Pancreas (tissue), 10 donors: ENCODE measurements around the gene XPC. TPM values are rescaled to one million over a fixed set of nuclear protein-coding genes. Genes with fewer than 3 reads are reported as not detected.

Experiments
- ATAC-seq, 4 donors: fragments of 200-7000 bp; cut with Tn5 transposase; one replicate each; pipeline versions ENCODE4 v1.8.0 to v1.9.1; 2020; ENCODE audit warnings: mild to moderate bottlenecking in 4 of 4, moderate library complexity in 4 of 4
- DNase-seq, 6 donors: peaks; one replicate each; pipeline ENCODE4 v3.0.0-alpha.2; 2020
- FAIRE-seq: peaks from 2 replicates; lab custom pipeline; 2012; peaks lifted over from hg19 to GRCh38; lab: Jason Lieb, UNC
- H3K27ac ChIP-seq, 4 donors: fragments of 200-600 bp; sonication (generic); 1 replicate in 3 of 4; 2 replicates in 1 of 4; pipeline versions ENCODE4 v1.5.0 to v1.8.0; 2020
- H3K27me3 ChIP-seq, 4 donors: fragments of 200-600 bp; one replicate each; pipeline ENCODE4 v1.8.0; 2021
- H3K36me3 ChIP-seq, 3 donors: fragments of 200-600 bp; sonication (generic) in 1 of 3; one replicate each; pipeline versions ENCODE4 v1.5.0 to v1.8.0; 2020 to 2021
- H3K4me1 ChIP-seq, 3 donors: fragments of 200-600 bp; one replicate each; pipeline ENCODE4 v1.8.0; 2021
- H3K4me3 ChIP-seq, 4 donors: fragments of 200-600 bp; sonication (generic) in 2 of 4; one replicate each; pipeline versions ENCODE4 v1.5.0 to v1.8.0; 2020 to 2021
- H3K9me3 ChIP-seq, 4 donors: fragments of 200-600 bp; one replicate each; pipeline ENCODE4 v1.8.0; 2021
- CTCF ChIP-seq, 4 donors: fragments of 200-600 bp; sonication (generic) in 3 of 4; IDR thresholded peaks; one replicate each; pipeline versions ENCODE4 v1.5.0 to v1.8.0; 2021; ENCODE audit warnings: antibody characterized with exemption in 4 of 4
- WGBS, 2 donors: extraction: QIAGEN DNeasy Blood & Tissue Kit; methylation state at CpG; one replicate each; pipeline ENCODE4 v1.1.7; 2013; 5-methylcytosine and 5-hydroxymethylcytosine counted together
- intact Hi-C, 3 donors: fragments of 100-400 bp; cut with DNase I; formaldehyde crosslinking; loops; one replicate each; pipeline versions ENCODE4 v1.11.1 to v1.14.2; 2022
- polyA plus RNA-seq, 2 donors: library from polyadenylated mRNA; stranded (reverse); fragments of 200-250 nt; gene quantifications; one replicate each; pipeline ENCODE4 v1.2.3, GENCODE V29; 2013
- total RNA-seq, 6 donors: library from RNA; stranded (reverse); fragmentation: NEBNext Ultra II Directional in 4 of 6; extraction: Animal tissue kit (Norgen Biotek cat#: 25700) in 4 of 6; gene quantifications; one replicate each; pipeline versions ENCODE4 v1.2.1 to v1.2.4, GENCODE V29; 2021 to 2023
- donor health status: healthy with polysubstance abuse.
- donor health status: DM: no; HTN: no; CAD: no; lungs with moderate emphysema.
- donor health status: DM: no; HTN: no; CAD: no.
- donor health status: control.
- donor health status: control.
- donor health status: Bipolar disorder and iron deficiency.
- donor health status: DM: yes; HTN: yes; CAD: no.
- donor health status: DM: no; HTN: no; CAD: no.
- donor health status: DM: no; HTN: no; CAD: no.
- donor health status: DM: yes; HTN: yes; CAD: no.

XPC gene
- total and polyA plus RNA-seq, 8 donors = 14.2 to 29.9 (median 19.5) TPM

DNA sequence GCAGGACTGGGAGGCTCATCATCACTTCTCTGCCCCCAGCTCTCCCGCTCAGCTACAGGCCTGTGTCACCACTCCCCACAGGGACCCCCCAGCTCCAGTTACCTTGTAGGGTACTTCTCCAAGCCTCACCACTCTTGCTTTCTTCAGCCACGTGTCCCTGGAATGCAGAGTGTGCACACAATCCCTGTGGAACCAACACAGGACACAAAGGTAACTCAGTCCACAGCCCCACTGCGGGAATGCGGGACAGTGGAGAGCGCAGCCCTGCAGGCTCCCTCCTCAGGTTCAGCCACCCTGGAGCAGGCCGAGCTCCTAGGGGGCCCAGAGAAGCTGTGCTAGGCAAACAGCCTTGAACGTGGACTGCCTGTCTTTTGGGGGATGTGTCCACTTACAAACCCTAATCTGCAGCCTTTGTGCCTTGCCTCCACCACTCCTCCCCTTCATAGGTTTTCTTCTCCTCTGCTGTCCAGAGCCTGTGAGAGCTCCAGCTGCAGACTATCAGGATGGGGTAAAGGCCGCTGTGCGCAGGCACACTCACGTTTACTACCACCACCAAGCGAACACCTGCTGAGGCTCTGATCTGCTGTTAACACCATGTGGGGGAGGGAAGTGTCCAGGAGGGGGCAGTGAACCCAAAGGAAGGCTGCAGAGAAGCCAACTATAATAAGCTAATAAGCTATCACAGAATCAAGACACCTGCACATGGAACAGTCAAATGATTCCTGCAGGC, 26.0 kb downstream of the XPC start:
- intact Hi-C loops = no loop called here
- Histone ChIP-seq H3K36me3 (peaks cover 0 to 52% (median 21%) of the 10 kb centered on the region in 3 donors), H3K9me3 (no peaks in the 10 kb centered on the region), H3K4me1 (no peaks in the 10 kb centered on the region), H3K4me3 (no peak overlapping the region), H3K27ac (no peak overlapping the region), H3K27me3 (no peaks in the 10 kb centered on the region)
- WGBS, 2 donors = 88 to 93% methylated on average over 11 of the region's 11 CpGs
- DNase-seq = peak in 1 of 6 donors; percentile 38
- no peak for ATAC-seq
- TF ChIP-seq CTCF (IDR thresholded peaks at IDR 0.05) = no peak
- no peak for FAIRE-seq

- no peak for TF ChIP-seq CTCF (IDR thresholded peaks at IDR 0.05)
- ATAC-seq = no peak
These were observed 26.8 kb downstream of the XPC start for GRCh38 chr3:14151471-14152083.

DNA sequence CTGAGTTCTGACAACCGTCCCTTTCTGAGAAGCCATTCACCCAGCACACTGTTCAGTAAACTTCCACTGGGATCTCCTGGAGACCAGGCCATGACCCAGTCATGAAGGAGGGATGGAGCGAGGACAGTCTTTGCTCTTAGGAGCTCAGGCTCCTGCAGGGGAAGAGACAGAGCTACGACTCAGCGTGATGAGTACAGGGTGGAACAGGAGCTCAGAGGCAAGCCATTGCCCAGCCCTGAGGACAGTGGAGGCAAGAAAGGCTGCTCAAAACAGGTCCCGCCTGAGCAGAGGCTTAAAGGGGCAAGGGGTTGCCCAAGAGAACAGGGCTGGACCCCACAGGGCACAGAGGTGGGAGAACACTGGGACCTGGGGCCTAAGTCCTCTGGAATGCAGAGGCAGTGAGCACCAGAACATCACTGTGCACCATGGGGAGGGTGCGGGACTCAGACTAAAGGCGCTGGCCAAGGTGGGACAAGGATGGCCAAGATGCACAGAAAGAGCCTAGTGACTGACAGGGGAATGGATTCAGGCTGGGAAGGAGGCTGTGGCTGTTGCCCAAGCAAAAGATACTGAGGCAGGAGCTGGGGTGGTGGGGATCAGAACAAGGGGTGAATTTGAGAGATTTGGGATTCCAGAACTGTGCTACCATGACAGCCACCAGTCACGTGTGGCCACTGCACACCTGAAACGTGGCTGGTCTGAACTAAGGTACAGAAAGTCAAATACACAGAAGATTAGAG, 27.7 kb downstream of the XPC start:
- no peak for TF ChIP-seq CTCF (IDR thresholded peaks at IDR 0.05)
- intact Hi-C loops = no loop called here
- Histone ChIP-seq H3K27me3 (no peaks in the 10 kb centered on the region), H3K27ac (no peak overlapping the region), H3K9me3 (no peaks in the 10 kb centered on the region), H3K4me3 (no peak overlapping the region), H3K36me3 (peaks cover 0 to 52% (median 32%) of the 10 kb centered on the region in 3 donors), H3K4me1 (no peaks in the 10 kb centered on the region)
- DNase-seq = no peak
- ATAC-seq = no peak
- FAIRE-seq = no peak
- 93 to 94% methylated on average over 9 of the region's 9 CpGs for WGBS, 2 donors

More at GRCh38 chr3:14151471-14152083, 26.8 kb downstream of the XPC start:
- intact Hi-C loops = no loop called here
- H3K4me3 ChIP-seq = no peak overlapping the region
- 88 to 93% methylated on average over 12 of the region's 12 CpGs for WGBS, 2 donors
- H3K27me3 ChIP-seq = no peaks in the 10 kb centered on the region
- peaks cover 0 to 52% (median 29%) of the 10 kb centered on the region in 3 donors for H3K36me3 ChIP-seq
- DNase-seq (no peak), FAIRE-seq (no peak)
- H3K4me1 ChIP-seq = no peaks in the 10 kb centered on the region
- H3K27ac ChIP-seq = no peak overlapping the region
- H3K9me3 ChIP-seq = no peaks in the 10 kb centered on the region

DNA sequence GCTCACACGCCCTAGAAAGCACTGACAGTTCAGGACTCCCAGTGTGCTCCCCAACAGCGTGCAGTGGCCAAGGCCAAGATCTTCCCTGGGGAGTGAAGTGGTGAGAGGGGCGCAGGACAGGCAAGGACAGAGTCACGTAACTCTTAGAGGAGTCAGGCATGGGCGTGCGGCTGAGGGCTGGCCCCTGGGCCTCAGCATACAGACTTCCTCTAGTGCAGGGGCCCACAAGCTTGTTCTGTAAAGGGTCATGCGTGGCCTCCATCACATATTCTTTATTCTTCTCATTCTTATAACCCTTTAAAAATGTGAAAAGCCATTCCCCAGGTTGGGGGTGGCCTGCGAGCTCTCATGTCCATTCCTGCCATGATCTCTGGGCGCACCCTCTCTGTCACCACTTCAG, 28.3 kb downstream of the XPC start:
- Histone ChIP-seq H3K4me3 (no peak overlapping the region), H3K4me1 (peaks cover under 1 to 3% (median 2%) of the 10 kb centered on the region in 3 donors), H3K27ac (no peak overlapping the region), H3K36me3 (peaks cover 0 to 53% (median 35%) of the 10 kb centered on the region in 3 donors), H3K27me3 (no peaks in the 10 kb centered on the region), H3K9me3 (no peaks in the 10 kb centered on the region)
- ATAC-seq (no peak), FAIRE-seq (no peak), DNase-seq (no peak)
- TF ChIP-seq CTCF (IDR thresholded peaks at IDR 0.05) = no peak
- intact Hi-C loops = no loop called here
- WGBS, 2 donors = 96 to 98% methylated on average over 9 of the region's 9 CpGs
